HG03135 (cell line): ENCODE measurements around the gene CTSF.
"Not testable (repeated sequence)": the region's sequence is repeated elsewhere in the genome, so short reads cannot be mapped to it uniquely, and the experiment has no call there.

ENCODE experiments used
- ATAC-seq: cut with Tn5 transposase; IDR thresholded peaks from one replicate; pipeline ENCODE4 v1.9.1; 2021; ENCODE audit warnings: mild to moderate bottlenecking, moderate library complexity; ENCODE audit not compliant: unreplicated experiment

The CTSF gene

DNA sequence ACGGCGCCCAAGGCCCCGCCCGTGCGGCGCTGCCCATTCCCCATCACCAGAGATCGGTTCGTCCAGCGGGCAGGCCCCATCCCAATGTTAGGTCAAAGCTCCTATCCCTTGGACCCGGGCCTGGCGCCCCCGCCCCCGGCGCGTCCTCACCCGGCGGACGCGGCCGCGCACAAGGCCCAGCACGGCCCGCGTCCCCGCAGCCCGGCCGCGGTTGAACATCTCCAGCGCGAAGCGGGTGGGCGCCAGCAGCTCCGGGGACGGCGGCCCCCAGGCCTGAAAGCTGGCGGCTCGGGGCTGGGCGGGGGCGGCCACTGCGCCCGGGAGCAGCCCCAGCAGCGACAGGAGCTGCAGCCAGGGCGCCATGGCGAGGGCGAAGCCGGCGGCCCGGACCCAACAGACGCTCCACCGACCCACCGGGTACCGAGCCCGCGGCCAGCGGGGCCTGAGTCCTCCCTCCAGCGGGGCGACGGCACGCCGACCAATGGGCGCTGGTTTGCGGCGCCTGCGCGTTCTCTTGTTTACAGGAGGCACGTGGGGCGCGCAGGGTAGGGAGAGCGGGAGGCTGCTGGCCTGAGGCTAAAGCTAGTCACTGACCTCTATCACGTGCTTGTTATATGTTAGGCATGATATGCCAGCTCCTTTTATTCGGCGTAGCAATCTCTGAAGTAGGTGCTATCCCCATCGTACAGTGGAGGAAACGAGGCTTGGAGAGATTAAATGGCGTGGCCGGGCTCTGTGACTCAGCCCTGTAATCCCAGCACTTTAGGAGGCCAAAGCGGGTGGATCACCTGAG, at the start of gene CTSF:
Gene CTSF, minus strand, starts transcription at position 483 of the 793 bp plus-strand sequence. Its CDS starts 120 bp downstream, at position 363.
- no peak for ATAC-seq

DNA sequence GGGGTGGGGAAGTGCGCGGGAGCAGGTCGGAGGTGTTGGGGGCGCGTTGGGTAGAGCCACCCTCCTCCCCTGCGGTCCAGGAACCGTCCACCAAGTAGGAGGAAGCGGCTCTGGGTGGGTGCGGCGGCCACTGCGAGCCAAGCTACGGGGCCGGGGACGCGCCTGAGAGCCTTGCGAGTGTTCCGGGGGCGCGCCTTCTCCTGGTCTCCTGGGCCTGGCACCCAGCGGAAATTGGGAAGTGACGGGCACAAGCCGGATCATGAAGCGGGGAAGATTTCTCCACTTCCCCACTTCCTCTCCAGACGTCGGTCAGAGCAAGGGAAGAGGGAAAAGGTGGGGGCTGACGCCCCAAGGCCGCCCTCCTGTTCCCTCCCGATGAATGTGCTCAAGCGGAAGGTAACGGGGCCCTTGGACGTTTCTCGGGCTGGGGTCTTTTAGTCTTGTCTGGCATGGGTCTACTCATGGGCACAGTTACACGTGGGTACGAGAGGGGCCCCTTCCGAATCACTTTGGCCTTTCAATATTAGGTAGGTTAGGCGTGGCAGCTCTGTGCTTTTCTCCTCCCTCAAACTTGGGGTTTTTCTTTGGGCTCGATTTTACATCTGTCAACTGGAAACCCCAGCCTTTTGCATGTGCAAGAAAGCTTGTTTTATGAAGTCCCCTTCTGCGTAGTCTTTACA, 48.9 kb upstream of the CTSF start:
- ATAC-seq, result no peak

DNA sequence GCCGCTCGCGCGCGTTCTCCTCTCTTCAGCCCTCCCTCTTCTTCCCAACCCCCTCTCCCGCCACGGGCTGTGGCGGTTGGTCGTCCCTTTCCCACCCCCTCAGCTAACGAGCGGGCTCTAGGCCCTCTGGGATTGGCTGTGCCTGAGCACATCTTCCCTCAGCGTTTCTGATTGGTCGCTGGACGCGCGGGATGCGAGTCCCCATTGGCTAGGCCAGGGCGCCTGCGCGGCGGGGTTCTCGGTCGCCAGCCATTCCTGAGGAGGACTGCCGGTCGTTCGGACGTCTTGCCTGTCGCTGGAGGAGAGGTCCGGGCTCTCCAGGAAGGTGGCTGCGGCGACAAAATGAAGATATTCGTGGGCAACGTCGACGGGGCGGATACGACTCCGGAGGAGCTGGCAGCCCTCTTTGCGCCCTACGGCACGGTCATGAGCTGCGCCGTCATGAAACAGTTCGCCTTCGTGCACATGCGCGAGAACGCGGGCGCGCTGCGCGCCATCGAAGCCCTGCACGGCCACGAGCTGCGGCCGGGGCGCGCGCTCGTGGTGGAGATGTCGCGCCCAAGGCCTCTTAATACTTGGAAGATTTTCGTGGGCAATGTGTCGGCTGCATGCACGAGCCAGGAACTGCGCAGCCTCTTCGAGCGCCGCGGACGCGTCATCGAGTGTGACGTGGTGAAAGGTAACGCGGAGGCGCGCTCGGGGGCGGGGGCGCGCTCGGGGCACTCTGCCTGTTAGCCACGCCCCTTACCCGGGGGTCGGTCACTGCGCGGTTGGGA, 48.2 kb upstream of the CTSF start, which contains the start of gene RBM14:
Gene RBM14, plus strand, starts transcription at position 252 of the 776 bp plus-strand sequence. Its CDS starts 91 bp downstream, at position 343.
- peak; percentile 82 for ATAC-seq

DNA sequence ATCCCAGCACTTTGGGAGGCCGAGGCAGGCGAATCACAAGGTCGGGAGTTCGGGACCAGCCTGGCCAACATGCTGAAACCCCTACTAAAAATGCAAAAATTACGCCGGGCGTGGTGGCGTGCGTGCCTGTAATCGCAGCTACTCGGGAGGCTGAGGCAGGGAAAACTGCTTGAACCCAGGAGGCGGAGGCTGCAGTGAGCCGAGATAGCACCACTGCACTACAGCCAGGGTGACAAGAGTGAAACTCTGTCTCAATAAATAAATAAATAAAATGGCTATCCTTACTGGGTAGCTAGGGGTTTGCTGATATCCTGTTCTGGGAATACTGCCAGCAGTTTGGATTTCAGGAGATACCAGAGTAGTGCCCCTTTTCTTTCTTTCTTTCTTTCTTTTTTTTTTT, 45.7 kb upstream of the CTSF start:
- no peak for ATAC-seq

DNA sequence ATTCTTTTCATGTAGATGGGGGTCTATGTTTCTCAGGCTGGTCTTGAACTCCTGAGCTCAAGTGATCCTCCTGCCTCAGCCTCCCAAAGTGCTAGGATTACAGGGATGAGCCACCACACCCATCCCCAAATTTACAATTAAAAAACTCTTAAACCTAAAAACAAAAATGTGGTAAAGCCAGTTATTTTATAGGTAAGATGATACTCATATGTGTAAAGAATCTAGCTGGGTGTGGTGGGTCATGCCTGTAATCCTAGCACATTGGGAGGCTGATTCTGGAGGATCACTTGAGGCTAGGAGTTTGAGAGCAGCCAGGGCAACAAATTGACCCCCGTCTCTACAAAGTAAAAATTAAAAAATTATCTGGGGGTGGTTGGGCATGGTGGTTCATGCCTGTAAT, 44.1 kb upstream of the CTSF start:
- ATAC-seq, result no peak

DNA sequence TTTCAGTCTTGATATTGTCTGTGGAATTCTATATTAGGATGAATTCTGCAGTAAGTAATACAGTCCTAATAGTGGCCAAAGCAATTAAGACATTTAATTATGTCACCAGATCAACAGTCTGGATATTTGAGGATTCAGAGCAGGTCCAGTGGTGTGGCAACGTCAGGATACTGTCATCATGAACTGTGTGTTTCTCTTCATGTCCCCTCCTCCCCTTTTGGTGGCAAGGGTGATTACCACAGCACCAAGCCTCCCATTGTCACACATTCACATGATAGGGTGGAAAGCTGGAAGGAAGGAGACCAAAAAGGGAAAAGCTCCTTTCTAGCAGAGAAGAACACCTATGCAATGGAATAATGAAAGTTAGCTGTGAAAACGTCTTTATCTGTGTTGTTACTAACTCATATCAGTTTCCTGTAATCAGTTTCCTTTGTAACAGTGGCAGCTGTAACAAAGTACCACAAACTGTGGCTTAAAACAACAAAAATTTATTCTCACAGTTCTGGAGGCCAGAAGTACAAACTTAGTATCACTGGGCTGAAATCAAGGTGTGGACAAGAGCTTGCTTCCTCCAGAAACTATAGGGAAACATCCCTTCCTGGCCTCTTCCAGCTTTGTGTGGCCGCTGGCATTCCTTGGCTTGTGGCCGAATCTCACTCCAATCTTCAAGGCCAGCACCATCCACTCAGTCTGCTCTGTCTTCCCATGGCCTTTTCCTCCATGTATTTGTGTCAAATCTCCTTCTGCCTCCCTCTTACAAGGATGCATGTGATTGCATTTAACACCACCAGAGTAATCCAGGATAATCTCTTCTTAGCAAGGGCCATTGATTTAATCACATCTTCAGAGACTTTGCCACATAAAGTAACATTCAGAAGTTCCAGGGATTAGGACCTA, 41.6 kb upstream of the CTSF start:
- ATAC-seq, result no peak

DNA sequence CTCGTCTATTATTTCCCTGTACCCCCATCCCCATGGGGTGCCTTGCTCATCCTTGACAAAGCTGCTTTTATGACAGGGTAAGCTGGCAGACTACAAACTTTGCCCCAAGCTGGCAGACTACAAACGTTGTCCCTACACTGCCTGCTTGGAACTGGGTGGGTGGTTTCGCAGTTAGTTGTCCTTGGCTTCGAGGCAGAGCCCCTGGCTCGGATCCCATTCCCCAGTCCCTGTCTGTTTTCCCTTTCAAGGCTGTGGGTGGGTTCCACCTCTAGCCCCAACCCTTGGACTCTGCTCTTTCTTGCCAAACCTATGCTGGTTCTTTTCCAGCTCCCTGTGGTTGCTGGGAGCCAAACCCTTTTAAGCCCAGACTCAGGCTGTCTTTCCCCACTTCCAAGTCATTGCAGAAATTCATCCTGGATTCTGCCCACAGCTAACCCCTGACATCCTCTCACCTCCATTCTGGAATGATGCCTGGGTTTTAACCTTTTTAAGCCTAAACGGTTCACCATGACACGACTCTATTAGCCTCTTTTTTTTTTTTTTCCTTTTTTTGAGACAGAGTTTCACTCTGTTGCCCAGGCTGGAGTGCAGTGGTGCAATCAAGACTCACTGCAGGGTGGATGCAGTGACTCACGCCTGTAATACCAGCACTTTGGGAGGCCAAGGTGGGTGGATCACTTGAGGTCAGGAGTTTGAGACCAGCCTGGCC, 38.9 kb upstream of the CTSF start:
- no peak for ATAC-seq

DNA sequence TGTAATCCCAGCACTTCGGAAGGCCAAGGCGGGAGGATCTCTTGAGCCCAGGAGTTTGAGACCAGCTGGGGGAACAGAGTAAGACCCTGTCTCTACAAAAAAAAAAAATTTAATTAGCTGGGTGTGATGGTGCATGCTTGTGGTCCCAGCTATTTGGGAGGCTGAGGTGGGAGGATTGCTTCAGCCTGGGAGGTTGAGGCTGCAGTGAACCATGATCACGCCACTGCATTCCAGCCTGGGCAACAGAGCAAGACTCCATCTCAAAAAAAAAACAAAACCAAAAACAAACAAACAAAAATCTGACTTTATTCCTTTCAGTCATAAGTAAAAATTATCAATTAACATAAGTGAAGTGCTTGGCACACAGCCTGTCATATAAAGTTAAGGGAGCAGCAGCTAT, 38.2 kb upstream of the CTSF start:
- ATAC-seq, result not testable (repeated sequence)

DNA sequence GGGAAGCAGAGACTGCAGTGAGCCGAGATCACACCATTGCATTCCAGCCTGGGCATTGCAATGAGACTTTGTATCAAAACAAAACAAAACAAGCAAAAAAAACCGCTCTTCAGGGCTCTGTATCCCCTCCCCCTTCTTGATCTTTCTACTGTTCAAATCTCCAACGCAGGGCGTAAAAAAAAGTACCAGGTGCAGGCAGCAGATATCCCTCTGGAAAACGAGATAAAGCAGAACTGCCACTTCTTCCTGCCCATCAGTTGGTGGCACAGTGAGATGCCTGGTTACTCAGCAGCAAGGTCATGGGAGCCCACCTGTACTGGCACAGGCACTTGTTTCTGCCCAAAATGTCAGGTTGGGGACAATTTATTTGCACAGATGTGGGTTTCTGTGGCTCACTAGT, 35.7 kb upstream of the CTSF start:
- no peak for ATAC-seq

DNA sequence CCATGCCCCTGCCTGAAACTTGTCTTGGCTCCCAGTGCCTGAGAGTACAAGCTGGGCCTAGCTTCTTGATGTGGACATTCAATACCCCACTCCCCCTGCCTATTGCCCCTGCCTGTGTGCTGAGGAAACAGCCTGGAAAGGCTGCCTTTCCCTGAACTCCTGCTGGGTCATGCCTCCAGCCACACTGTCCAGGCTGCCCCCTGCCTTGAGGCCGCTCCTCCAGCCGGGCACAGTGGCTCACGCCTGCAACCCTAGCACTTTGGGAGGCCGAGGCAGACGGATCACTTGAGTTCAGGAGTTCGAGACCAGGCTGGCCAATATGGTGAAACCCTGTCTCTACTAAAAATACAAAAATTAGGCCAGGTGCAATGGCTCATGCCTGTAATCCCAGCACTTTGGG, 34.7 kb upstream of the CTSF start:
- ATAC-seq, result no peak

DNA sequence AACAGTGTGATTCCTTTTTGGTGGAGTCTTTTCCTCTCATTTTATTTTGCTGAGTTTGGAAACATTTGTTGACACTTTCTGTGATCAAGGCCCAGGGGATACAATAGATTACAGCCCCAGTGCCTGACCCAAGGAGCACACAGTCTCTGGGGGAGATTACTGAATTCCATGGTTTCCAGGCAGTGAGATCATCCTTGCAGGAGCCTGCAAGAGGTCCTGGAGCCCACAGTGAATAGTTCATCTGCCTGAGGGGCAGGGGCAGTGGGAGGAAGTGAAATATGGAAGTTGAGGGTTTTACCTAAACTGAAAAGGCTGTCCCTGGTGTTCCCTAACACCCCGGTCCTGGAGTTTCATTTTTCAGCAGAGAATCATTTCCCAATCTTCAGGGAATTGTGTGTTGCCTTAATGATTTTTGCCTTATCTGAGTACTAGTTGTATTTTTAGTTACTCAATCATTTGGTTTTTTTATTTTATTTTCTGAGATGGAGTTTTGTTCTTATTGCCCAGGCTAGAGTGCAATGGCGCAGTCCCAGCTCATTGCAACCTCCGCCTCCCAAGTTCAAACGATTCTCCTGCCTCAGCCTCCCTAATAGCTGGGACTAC, 32.3 kb upstream of the CTSF start:
- no peak for ATAC-seq

DNA sequence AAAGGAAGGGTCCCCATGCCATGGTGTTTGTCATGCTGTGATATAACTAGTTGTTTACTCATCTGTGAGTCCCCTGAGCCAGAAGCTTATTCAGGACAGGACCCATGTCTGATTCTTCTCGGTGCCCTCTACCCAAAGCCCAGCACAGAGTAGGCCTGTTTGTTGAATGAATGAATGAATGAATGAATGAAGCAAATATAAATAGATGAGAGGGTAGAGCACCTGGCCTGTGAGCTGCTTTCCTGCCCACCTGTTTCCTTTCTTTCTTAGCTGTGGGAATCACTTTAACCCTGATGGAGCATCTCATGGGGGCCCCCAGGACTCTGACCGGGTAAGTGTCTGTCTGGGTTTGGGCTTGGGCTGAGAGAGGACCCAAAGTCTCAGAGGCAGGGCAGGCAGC, 31.8 kb upstream of the CTSF start:
- ATAC-seq, result no peak

DNA sequence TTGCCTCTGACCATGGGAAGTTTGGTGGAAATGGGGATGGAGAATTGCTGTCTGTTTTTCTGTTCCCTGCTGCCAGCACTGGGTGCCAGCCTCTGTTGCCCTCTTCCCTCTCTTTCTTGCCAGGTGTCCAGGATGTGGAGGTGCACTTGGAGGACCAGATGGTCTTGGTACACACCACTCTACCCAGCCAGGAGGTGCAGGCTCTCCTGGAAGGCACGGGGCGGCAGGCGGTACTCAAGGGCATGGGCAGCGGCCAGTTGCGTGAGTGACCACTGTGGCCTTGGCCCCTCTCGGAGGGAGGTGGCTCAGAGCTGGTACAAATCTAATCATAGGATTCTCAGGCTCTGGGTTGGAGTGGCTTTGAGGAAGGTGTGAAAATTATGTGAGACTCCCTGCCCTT, 30.6 kb upstream of the CTSF start:
- no peak for ATAC-seq

DNA sequence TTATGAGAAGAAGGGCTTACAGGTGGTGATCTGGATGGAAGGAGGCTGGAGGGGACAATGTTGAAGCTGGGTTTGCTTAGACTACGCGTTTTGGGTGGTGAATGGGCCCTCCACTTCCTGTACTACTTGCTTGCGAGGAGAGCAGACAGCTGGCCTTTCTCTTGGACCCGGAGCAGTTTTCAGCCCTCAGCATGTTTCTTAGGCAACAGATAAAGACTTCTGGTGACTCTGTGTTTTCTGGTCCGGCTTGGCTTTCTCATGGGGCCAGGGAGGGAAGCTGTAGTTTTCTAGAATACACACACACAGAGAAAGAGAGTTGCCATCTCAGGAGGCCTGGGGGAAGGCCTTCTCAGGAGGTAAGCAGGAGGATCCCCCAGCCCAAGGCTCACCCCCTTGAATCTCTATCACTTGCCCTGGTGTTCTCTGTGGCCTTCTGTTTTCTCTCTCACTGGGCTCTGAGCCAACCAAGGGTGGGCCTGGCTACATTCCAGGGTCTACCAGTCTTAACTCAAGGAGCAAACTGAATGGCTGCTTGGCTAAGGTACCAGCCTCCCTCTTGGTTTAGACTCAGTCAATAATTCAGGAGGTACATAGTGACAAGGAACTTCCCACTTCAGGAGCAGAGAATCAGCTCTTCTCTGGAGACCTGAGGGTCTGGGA, 27.0 kb upstream of the CTSF start:
- ATAC-seq, result no peak

DNA sequence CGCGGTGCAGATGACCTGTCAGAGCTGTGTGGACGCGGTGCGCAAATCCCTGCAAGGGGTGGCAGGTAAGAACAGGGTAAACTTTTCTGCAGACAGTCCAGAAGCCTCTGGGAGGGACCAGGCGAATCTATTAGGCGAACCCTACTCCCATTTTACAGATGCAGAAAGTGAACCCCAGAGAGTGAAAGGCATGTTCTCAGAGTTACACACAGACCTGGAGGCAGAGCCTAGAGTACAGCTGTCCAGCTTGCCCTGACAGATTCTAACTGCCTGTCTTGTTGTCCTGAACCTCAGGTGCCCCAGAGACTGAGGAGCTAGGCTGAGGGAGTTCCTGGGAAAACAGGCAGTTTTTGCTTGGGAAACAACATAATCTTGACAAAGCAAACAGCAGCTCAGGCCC, 25.2 kb upstream of the CTSF start:
- ATAC-seq, result no peak

DNA sequence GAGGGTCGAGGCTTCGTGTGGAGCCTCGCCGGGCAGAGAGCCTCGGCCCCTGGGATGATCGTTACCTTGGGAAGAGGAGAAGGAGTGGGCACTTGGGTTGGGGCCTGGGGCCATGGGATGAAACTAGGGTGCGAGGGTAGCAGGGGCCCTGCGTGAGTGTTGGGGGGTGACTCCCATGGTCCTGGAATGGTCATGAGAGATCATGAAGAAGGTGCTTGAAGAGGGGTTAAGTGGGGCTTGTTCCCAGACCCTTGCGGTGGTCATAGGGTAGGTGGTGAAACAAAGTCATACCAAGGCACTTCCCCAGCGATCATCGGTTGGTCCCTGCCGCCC, 24.9 kb upstream of the CTSF start:
- peak; percentile 30 for ATAC-seq

DNA sequence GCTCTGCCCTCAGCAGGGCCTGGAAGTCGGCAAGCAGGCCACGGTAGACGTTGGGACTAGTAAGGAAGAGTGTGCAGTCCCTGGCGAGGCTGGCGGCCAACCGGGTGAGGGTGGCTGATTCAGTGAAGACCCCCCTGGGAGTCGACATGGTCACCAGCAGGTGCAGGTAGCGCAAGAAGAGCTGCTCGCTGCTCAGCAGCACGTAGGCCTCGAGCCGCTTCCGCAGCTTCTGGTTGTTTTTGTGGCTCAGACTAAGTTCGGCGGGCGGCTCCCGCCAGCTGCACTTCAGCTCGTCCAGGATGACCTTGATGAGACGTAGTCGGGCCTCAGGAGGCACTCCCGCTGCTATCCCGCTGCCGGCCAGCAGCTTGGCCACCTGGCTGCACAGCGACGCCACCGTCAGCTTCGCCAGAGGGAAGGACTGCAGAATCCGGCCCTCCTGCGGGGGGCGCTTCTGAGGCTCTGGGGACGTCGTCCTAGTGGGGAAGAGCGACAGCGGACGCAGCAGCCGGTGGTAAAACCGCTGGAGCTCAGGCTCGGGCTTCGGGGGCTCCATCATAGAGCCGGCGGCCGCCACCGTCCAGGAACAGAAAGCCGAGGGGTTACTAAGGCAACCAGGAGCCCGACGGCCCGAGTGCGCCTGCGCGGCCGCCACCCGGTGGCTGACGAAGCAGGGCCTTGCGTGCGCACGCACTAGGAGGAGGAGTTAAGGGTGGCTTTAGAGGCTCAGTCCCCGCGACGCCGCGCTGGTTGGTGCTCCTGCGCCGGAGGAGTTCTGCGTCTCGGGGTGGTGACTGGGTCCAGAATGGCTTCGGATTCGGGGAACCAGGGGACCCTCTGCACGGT, 24.3 kb upstream of the CTSF start, which contains the start of the genes CCDC87 and CCS:
Gene CCDC87, minus strand, starts transcription at position 607 of the 846 bp plus-strand sequence. Its CDS starts 48 bp downstream, at position 559.
Gene CCS, plus strand, starts transcription at position 729 of the 846 bp plus-strand sequence. Its CDS starts 77 bp downstream, at position 806.
- peak; percentile 87 for ATAC-seq

DNA sequence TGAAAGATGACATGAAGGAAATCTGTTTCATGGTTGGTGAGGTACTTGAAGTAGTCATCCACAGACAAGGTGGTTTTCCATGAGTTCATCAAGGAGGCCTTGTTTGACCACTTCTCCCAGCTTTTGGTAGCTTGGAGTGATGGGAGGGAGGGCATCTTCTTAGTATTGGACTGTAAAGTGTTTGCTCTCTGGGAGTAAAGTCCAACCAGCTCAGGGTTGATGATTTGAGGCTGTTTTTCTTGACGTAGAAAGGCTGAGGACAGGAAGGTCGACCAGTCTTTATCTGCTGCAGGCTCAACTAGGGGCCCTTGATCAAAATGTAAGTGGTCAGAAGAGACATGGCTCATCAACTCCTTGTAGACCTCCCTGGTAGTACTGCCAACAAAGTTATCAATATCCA, 22.8 kb upstream of the CTSF start:
- no peak for ATAC-seq
